IMR-90 (cell line): Measurements from ENCODE around the gene AKNA.

Experiments used
- CEBPB ChIP-seq: IDR thresholded peaks from 2 replicates; pipeline ENCODE4 v1.6.1; 2012; ENCODE audit warnings: low read depth, low read length, improper control_type of control experiment
- CHD1 ChIP-seq: IDR thresholded peaks from 2 replicates; pipeline ENCODE4 v1.6.1; 2012; ENCODE audit warnings: low read depth, low read length, improper control_type of control experiment
- MAFK ChIP-seq: IDR thresholded peaks from 2 replicates; pipeline ENCODE4 v1.6.1; 2012; ENCODE audit warnings: low read depth, low read length, improper control_type of control experiment
- MAZ ChIP-seq: IDR thresholded peaks from 2 replicates; pipeline ENCODE4 v1.6.1; 2012; ENCODE audit warnings: low read depth, mild to moderate bottlenecking, low read length, improper control_type of control experiment, moderate library complexity, borderline replicate concordance
- MXI1 ChIP-seq: IDR thresholded peaks from 2 replicates; pipeline ENCODE4 v1.6.1; 2012; ENCODE audit warnings: low read depth, mild to moderate bottlenecking, low read length, moderate library complexity, borderline replicate concordance
- NFE2L2 ChIP-seq: fragments of 150-350 bp; IDR thresholded peaks from 2 replicates; pipeline ENCODE4 v1.6.1; 2016; ENCODE audit warnings: low read depth, mild to moderate bottlenecking, low read length
- POLR2A ChIP-seq: IDR thresholded peaks from 2 replicates; pipeline ENCODE4 v1.6.1; 2012; ENCODE audit warnings: mild to moderate bottlenecking, low read depth, low read length
- RAD21 ChIP-seq: IDR thresholded peaks from 2 replicates; pipeline ENCODE4 v1.6.1; 2012; ENCODE audit warnings: low read length, improper control_type of control experiment
- RFX5 ChIP-seq: IDR thresholded peaks from 2 replicates; pipeline ENCODE4 v1.8.0; 2012; ENCODE audit warnings: low read depth, mild to moderate bottlenecking, low read length, moderate library complexity
- TF ChIP-seq, protein P1 (sequence below): conservative IDR thresholded peaks from 2 replicates; pipeline ENCODE4 v1.5.1; 2012; ENCODE audit warnings: mild to moderate bottlenecking, low read depth, low read length, improper control_type of control experiment
- TF ChIP-seq, protein P2 (sequence below): fragments of 150-350 bp; IDR thresholded peaks from 2 replicates; pipeline ENCODE4 v1.6.1; 2017; ENCODE audit warnings: mild to moderate bottlenecking, antibody characterized with exemption, low read length, low read depth
- TF ChIP-seq, protein P3 (sequence below): fragments of 150-350 bp; IDR thresholded peaks from 2 replicates; pipeline ENCODE4 v1.6.1; 2016; ENCODE audit warnings: low read depth, mild to moderate bottlenecking, low read length, moderate library complexity, borderline replicate concordance

DNA sequence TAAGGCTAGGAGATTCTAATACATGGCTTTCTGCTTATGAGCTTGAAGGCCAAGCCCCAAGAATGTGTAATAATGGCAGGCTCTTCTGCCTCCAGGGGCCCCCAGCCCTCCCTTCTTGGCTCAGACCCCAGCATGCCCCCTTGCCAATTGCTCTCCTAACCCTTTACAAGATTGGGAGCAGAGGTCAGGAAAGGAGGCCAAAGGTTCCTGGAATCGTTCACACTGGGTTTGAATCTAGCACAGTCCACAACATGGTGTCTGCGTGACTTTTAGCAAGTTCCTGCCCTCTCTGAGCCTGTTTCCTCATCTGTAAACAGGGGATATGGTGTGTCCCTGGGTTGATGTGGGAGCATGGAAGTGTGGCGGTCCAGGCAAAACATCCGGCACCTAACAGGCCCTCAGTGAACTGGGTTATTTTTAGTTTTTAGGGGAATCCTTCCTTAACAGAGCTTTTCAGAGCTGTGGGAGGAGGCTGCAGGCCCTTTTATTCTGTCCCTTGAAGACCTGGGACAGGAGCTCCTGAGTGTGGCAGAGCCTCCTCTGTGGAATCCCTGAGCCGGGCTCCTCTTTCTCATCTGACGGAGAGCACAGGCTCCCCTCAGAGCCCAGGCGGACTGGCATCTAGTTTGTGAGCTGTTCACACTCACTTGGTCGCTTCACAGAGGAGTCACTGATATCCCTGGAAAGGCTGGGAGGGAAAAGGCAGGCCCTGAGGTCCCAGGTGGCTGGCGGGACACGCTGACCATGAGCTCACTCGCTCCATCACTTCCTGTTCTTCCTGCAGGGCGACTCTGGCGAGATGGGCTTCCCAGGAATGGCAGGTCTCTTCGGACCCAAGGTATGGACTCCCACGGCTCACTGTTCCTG, 88.3 kb downstream of the AKNA start:
- TF ChIP-seq, protein P1, sequence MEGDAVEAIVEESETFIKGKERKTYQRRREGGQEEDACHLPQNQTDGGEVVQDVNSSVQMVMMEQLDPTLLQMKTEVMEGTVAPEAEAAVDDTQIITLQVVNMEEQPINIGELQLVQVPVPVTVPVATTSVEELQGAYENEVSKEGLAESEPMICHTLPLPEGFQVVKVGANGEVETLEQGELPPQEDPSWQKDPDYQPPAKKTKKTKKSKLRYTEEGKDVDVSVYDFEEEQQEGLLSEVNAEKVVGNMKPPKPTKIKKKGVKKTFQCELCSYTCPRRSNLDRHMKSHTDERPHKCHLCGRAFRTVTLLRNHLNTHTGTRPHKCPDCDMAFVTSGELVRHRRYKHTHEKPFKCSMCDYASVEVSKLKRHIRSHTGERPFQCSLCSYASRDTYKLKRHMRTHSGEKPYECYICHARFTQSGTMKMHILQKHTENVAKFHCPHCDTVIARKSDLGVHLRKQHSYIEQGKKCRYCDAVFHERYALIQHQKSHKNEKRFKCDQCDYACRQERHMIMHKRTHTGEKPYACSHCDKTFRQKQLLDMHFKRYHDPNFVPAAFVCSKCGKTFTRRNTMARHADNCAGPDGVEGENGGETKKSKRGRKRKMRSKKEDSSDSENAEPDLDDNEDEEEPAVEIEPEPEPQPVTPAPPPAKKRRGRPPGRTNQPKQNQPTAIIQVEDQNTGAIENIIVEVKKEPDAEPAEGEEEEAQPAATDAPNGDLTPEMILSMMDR: no peak
- no peak for TF ChIP-seq POLR2A
- TF ChIP-seq CEBPB: no peak
- TF ChIP-seq RFX5: no peak
- no peak for TF ChIP-seq MXI1
- TF ChIP-seq NFE2L2: no peak
- TF ChIP-seq, protein P2, sequence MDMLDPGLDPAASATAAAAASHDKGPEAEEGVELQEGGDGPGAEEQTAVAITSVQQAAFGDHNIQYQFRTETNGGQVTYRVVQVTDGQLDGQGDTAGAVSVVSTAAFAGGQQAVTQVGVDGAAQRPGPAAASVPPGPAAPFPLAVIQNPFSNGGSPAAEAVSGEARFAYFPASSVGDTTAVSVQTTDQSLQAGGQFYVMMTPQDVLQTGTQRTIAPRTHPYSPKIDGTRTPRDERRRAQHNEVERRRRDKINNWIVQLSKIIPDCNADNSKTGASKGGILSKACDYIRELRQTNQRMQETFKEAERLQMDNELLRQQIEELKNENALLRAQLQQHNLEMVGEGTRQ: no peak
- TF ChIP-seq, protein P3, sequence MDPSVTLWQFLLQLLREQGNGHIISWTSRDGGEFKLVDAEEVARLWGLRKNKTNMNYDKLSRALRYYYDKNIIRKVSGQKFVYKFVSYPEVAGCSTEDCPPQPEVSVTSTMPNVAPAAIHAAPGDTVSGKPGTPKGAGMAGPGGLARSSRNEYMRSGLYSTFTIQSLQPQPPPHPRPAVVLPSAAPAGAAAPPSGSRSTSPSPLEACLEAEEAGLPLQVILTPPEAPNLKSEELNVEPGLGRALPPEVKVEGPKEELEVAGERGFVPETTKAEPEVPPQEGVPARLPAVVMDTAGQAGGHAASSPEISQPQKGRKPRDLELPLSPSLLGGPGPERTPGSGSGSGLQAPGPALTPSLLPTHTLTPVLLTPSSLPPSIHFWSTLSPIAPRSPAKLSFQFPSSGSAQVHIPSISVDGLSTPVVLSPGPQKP: no peak
- no peak for TF ChIP-seq CHD1
- TF ChIP-seq RAD21: no peak
- no peak for TF ChIP-seq MAFK
- no peak for TF ChIP-seq MAZ
